Prostate gland (tissue), 2 donors: ENCODE data around the gene HTR3E. TPM values are rescaled to one million over a fixed set of nuclear protein-coding genes. Genes with fewer than 3 reads are reported as not detected.

ENCODE experiments used
- DNase-seq: peaks from one replicate; pipeline ENCODE4 v3.0.0-alpha.2; 2019; ENCODE audit warnings: low spot score
- H3K27ac ChIP-seq, 2 donors: fragments of 200-600 bp; sonication (generic); 2 replicates each; pipeline ENCODE4 v1.5.1; 2017 to 2019
- H3K27me3 ChIP-seq: fragments of 200-600 bp; sonication (generic); replicated peaks from 2 replicates; pipeline ENCODE4 v1.5.1; 2019; ENCODE audit not compliant: insufficient read depth
- H3K36me3 ChIP-seq, 2 donors: fragments of 200-600 bp; sonication (generic); 1 replicate in 1 of 2; 2 replicates in 1 of 2; pipeline versions ENCODE4 v1.5.1 to v1.8.1; 2017 to 2019
- H3K4me1 ChIP-seq: fragments of 200-600 bp; sonication (generic); replicated peaks from 2 replicates; pipeline ENCODE4 v1.5.1; 2019
- H3K4me3 ChIP-seq, 2 donors: fragments of 200-600 bp; sonication (generic); 2 replicates each; pipeline ENCODE4 v1.5.1; 2017 to 2019
- H3K9me3 ChIP-seq: fragments of 200-600 bp; sonication (generic); 2 replicates; pipeline ENCODE4 v1.5.1; 2017
- POLR2A ChIP-seq: fragments of 450-650 bp; IDR thresholded peaks from one replicate; pipeline ENCODE4 v1.6.1; 2016; ENCODE audit warnings: antibody characterized with exemption, mild to moderate bottlenecking
- POLR2AphosphoS5 ChIP-seq: sonication (generic); formaldehyde crosslinking; IDR thresholded peaks from one replicate; pipeline ENCODE4 v1.6.1; 2017; ENCODE audit warnings: antibody characterized with exemption
- WGBS: methylation state at CpG from one replicate; pipeline ENCODE4 v1.1.5; 2018; 5-methylcytosine and 5-hydroxymethylcytosine counted together
- intact Hi-C: fragments of 100-400 bp; cut with DNase I; formaldehyde crosslinking; loops from one replicate; pipeline ENCODE4 v1.14.2; 2022
- total RNA-seq, 2 donors: library from RNA; depleted of rRNA; stranded (reverse); fragments of >200 nt; gene quantifications; one replicate each; pipeline ENCODE4 v1.1.0, GENCODE V29; 2016
- TF ChIP-seq, protein P1 (sequence below), 4 experiments: fragments of 200-600 bp in 2 of 4; fragments of 450-650 bp in 2 of 4; sonication (generic) in 2 of 4; IDR thresholded peaks; 1 replicate in 3 of 4; 2 replicates in 1 of 4; pipeline ENCODE4 v1.5.1; 2016 to 2019; ENCODE audit warnings: antibody characterized with exemption in 4 of 4, mild to moderate bottlenecking in 2 of 4, moderate library complexity in 2 of 4

HTR3E gene
- total RNA-seq, 2 donors from 2014 or later, result not detected

GRCh38 chr3:184134746-184135148, 37.9 kb downstream of the HTR3E start:
- DNase-seq, result no peak
- 0% methylated on average over 21 of the region's 21 CpGs for WGBS
- Histone ChIP-seq H3K27ac (peak overlapping the region; percentile 94), H3K4me3 (peak overlapping the region; percentile 68 to 92), H3K9me3 (no peaks in the 10 kb centered on the region), H3K36me3 (no peaks in the 10 kb centered on the region), H3K4me1 (peaks cover 16% of the 10 kb centered on the region), H3K27me3 (no peaks in the 10 kb centered on the region)
- TF ChIP-seq, protein P1, sequence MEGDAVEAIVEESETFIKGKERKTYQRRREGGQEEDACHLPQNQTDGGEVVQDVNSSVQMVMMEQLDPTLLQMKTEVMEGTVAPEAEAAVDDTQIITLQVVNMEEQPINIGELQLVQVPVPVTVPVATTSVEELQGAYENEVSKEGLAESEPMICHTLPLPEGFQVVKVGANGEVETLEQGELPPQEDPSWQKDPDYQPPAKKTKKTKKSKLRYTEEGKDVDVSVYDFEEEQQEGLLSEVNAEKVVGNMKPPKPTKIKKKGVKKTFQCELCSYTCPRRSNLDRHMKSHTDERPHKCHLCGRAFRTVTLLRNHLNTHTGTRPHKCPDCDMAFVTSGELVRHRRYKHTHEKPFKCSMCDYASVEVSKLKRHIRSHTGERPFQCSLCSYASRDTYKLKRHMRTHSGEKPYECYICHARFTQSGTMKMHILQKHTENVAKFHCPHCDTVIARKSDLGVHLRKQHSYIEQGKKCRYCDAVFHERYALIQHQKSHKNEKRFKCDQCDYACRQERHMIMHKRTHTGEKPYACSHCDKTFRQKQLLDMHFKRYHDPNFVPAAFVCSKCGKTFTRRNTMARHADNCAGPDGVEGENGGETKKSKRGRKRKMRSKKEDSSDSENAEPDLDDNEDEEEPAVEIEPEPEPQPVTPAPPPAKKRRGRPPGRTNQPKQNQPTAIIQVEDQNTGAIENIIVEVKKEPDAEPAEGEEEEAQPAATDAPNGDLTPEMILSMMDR (IDR thresholded peaks at IDR 0.05), result no peak
- TF ChIP-seq POLR2A (no peak), POLR2AphosphoS5 (no peak)
- intact Hi-C loops, result loop anchor here (2.0 to 5.0 kb wide), 3 partner anchors 43 to 237 kb away; partner anchors contain the start of genes ALG3 and EEF1AKMT4

- intact Hi-C loops, result loop anchor here (2.0 to 5.0 kb wide), 3 partner anchors 42 to 238 kb away; partner anchors contain the start of genes ALG3 and EEF1AKMT4
- H3K4me1 ChIP-seq, result peaks cover 16% of the 10 kb centered on the region
- no peaks in the 10 kb centered on the region for H3K9me3 ChIP-seq
- TF ChIP-seq, protein P1 (IDR thresholded peaks at IDR 0.05), result peak; percentile 38 to 80 (median 59)
- TF ChIP-seq POLR2AphosphoS5 (peak; percentile 97), POLR2A (peak; percentile 49)
- no peaks in the 10 kb centered on the region for H3K27me3 ChIP-seq
- H3K36me3 ChIP-seq, result no peaks in the 10 kb centered on the region
- DNase-seq, result peak; percentile 88
- WGBS, result under 1% methylated on average over 56 of the region's 56 CpGs
- H3K27ac ChIP-seq, result peak within 1 kb of the TSS; percentile 94
- H3K4me3 ChIP-seq, result peak within 1 kb of the TSS; percentile 68 to 92
These were observed 38.5 kb downstream of the HTR3E start, which contains the start of gene EIF2B5 for GRCh38 chr3:184135149-184135910. TSS of gene EIF2B5 (plus strand) at chr3:184135358. CDS start at chr3:184135386, 28 bp downstream.

DNA sequence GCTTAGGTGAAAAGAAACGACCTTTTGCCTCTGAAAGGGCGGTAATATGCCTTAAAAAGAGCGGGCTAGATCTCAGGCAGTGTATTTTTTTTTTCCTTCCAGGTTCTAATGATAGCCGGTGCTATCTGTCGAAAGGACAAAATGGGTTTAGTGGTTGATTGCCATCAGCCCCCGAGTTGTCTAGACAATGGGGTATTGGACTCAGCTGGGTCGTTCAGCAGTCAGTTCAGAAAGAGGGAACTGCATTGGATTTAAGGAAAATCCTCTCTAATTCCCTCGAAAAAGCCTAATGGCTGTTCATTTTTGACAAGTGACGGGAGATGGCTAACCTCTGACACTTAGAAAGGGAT, 39.0 kb downstream of the HTR3E start:
- H3K9me3 ChIP-seq, result no peaks in the 10 kb centered on the region
- intact Hi-C loops, result loop anchor here (2.0 to 5.0 kb wide), 3 partner anchors 41 to 239 kb away; partner anchors contain the start of genes ALG3 and EEF1AKMT4
- no peaks in the 10 kb centered on the region for H3K27me3 ChIP-seq
- H3K4me3 ChIP-seq, result peak overlapping the region; percentile 68 to 92
- H3K36me3 ChIP-seq, result no peaks in the 10 kb centered on the region
- 3% methylated on average over 9 of the region's 9 CpGs for WGBS
- H3K27ac ChIP-seq, result peak overlapping the region; percentile 94
- H3K4me1 ChIP-seq, result peaks cover 16% of the 10 kb centered on the region
- DNase-seq, result no peak
- no peak for TF ChIP-seq POLR2A
- TF ChIP-seq, protein P1 (IDR thresholded peaks at IDR 0.05), result no peak

DNA sequence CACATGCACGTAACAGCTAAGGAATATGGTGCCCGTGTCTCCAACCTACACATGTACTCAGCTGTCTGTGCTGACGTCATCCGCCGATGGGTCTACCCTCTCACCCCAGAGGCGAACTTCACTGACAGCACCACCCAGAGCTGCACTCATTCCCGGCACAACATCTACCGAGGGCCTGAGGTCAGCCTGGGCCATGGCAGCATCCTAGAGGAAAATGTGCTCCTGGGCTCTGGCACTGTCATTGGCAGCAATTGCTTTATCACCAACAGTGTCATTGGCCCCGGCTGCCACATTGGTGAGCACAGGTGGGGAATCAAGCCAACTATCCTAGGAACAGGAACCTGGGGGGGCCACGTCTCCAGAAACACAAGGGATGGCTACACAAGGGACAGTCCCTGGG, 43.6 kb downstream of the HTR3E start:
- Histone ChIP-seq H3K4me1 (peaks cover 20% of the 10 kb centered on the region), H3K27ac (no peak overlapping the region)

More for the DNA sequence above, 43.6 kb downstream of the HTR3E start:
- TF ChIP-seq POLR2A (no peak), POLR2AphosphoS5 (no peak)
- TF ChIP-seq, protein P1 (IDR thresholded peaks at IDR 0.05), result no peak
- no peak overlapping the region for H3K4me3 ChIP-seq
- intact Hi-C loops, result no loop called here
- peaks cover 15 to 16% of the 10 kb centered on the region in 2 donors for H3K36me3 ChIP-seq
- no peaks in the 10 kb centered on the region for H3K9me3 ChIP-seq
- no peak for DNase-seq
- H3K27me3 ChIP-seq, result no peaks in the 10 kb centered on the region
- WGBS, result 86% methylated on average over 10 of the region's 10 CpGs
